DOHH2 (cell line): Measurements from ENCODE around the gene CHN2.

Experiments used
- H3F3A ChIP-seq: fragments of 200-600 bp; sonication (generic), shearing (Covaris generic); 2 replicates; pipeline ENCODE4 v1.6.0; 2016; ENCODE audit warnings: antibody characterized with exemption, mild to moderate bottlenecking; ENCODE audit not compliant: control insufficient read depth, insufficient read depth
- H3K27ac ChIP-seq: fragments of 200-600 bp; sonication (generic); 2 replicates; pipeline ENCODE4 v1.5.1; 2014; ENCODE audit warnings: low read depth, mild to moderate bottlenecking, low read length, moderate library complexity
- H3K27me3 ChIP-seq: fragments of 200-600 bp; sonication (generic); 2 replicates; pipeline ENCODE4 v1.6.1; 2014; ENCODE audit warnings: mild to moderate bottlenecking, low read length, mixed read lengths; ENCODE audit not compliant: control insufficient read depth
- H3K36me3 ChIP-seq: fragments of 200-600 bp; sonication (generic); 2 replicates; pipeline ENCODE4 v1.6.1; 2014; ENCODE audit warnings: mild to moderate bottlenecking, low read length, moderate library complexity, mixed read lengths; ENCODE audit not compliant: control insufficient read depth
- H3K4me1 ChIP-seq: fragments of 200-600 bp; sonication (generic); 2 replicates; pipeline ENCODE4 v1.6.1; 2014; ENCODE audit warnings: mild to moderate bottlenecking, low read length, mixed read lengths; ENCODE audit not compliant: control insufficient read depth
- H3K4me2 ChIP-seq: fragments of 200-600 bp; sonication (generic); 2 replicates; pipeline ENCODE4 v1.6.0; 2014; ENCODE audit warnings: mild to moderate bottlenecking, low read length, moderate library complexity
- H3K4me3 ChIP-seq: fragments of 200-600 bp; sonication (generic); 2 replicates; pipeline ENCODE4 v1.5.1; 2014; ENCODE audit warnings: mild to moderate bottlenecking, low read length, mixed read lengths
- H3K79me2 ChIP-seq: fragments of 200-600 bp; sonication (generic); 2 replicates; pipeline ENCODE4 v1.6.1; 2014; ENCODE audit warnings: mild to moderate bottlenecking, low read length, mixed read lengths; ENCODE audit not compliant: control insufficient read depth
- H3K9me2 ChIP-seq: fragments of 200-600 bp; sonication (generic); replicated peaks from 2 replicates; pipeline ENCODE4 v1.6.1; 2014; ENCODE audit warnings: mild to moderate bottlenecking, low read length, mixed read lengths; ENCODE audit not compliant: control insufficient read depth
- H3K9me3 ChIP-seq: fragments of 200-600 bp; sonication (generic); 2 replicates; pipeline ENCODE4 v1.6.1; 2014; ENCODE audit warnings: antibody characterized with exemption, low read length, mixed read lengths; ENCODE audit not compliant: control insufficient read depth, insufficient read depth
- H4K20me1 ChIP-seq: fragments of 200-600 bp; sonication (generic); 2 replicates; pipeline ENCODE4 v1.6.0; 2014; ENCODE audit warnings: low read depth, mild to moderate bottlenecking, antibody characterized with exemption, low read length, moderate library complexity; ENCODE audit not compliant: control insufficient read depth, insufficient read depth
- CTCF ChIP-seq: fragments of 200-600 bp; sonication (generic); IDR thresholded peaks from one replicate; pipeline ENCODE4 v1.5.1; 2014; ENCODE audit warnings: antibody characterized with exemption, mild to moderate bottlenecking, low read depth, low read length; ENCODE audit not compliant: poor library complexity, severe bottlenecking
- EZH2phosphoT487 ChIP-seq: fragments of 200-600 bp; sonication (generic); IDR thresholded peaks from 2 replicates; pipeline ENCODE4 v1.6.1; 2017; ENCODE audit warnings: borderline replicate concordance, mild to moderate bottlenecking, antibody characterized with exemption, low read length, moderate library complexity, mixed read lengths

The CHN2 gene

GRCh38 chr7:29296421-29296820, 101.8 kb downstream of the CHN2 start:
- H3K4me2 ChIP-seq = no peak overlapping the region
- no peak overlapping the region for H3K4me3 ChIP-seq
- no peaks in the 10 kb centered on the region for H3K79me2 ChIP-seq
- H3F3A ChIP-seq = no peaks in the 10 kb centered on the region
- 0 out of 2 replicates have a peak, but pooled peaks cover 2% of the 10 kb centered on the region for H3K27me3 ChIP-seq
- H3K4me1 ChIP-seq = no peaks in the 10 kb centered on the region
- no peaks in the 10 kb centered on the region for H3K36me3 ChIP-seq
- no peaks in the 10 kb centered on the region for H3K9me2 ChIP-seq
- TF ChIP-seq CTCF = no peak
- TF ChIP-seq EZH2phosphoT487 = no peak
- H4K20me1 ChIP-seq = no peaks in the 10 kb centered on the region
- no peaks in the 10 kb centered on the region for H3K9me3 ChIP-seq
- H3K27ac ChIP-seq = no peak overlapping the region

- Histone ChIP-seq H3K9me3 (no peaks in the 10 kb centered on the region), H3K4me2 (no peak overlapping the region), H3K9me2 (no peaks in the 10 kb centered on the region), H3F3A (no peaks in the 10 kb centered on the region), H3K27me3 (0 out of 2 replicates have a peak, but pooled peaks cover 4% of the 10 kb centered on the region), H3K79me2 (no peaks in the 10 kb centered on the region), H3K27ac (no peak overlapping the region), H3K4me3 (no peak overlapping the region), H3K36me3 (no peaks in the 10 kb centered on the region), H3K4me1 (no peaks in the 10 kb centered on the region), H4K20me1 (no peaks in the 10 kb centered on the region)
- TF ChIP-seq CTCF (peak; percentile 66), EZH2phosphoT487 (no peak)
Observed at GRCh38 chr7:29297194-29297890, 102.8 kb downstream of the CHN2 start.

- no peak overlapping the region for H3K4me2 ChIP-seq
- H3K4me3 ChIP-seq = no peak overlapping the region
- no peaks in the 10 kb centered on the region for H3K9me3 ChIP-seq
- H3K79me2 ChIP-seq = no peaks in the 10 kb centered on the region
- no peaks in the 10 kb centered on the region for H3K9me2 ChIP-seq
- 0 out of 2 replicates have a peak, but pooled peaks cover 4% of the 10 kb centered on the region for H3K27me3 ChIP-seq
- no peaks in the 10 kb centered on the region for H3K36me3 ChIP-seq
- H3F3A ChIP-seq = no peaks in the 10 kb centered on the region
- no peak overlapping the region for H3K27ac ChIP-seq
- no peaks in the 10 kb centered on the region for H3K4me1 ChIP-seq
- no peak for TF ChIP-seq CTCF
- no peak for TF ChIP-seq EZH2phosphoT487
- H4K20me1 ChIP-seq = no peaks in the 10 kb centered on the region
Observed at GRCh38 chr7:29299086-29299485, 104.5 kb downstream of the CHN2 start.
